H1 (cell line): ENCODE results near the gene CCNG2. TPM values are rescaled to one million over a fixed set of nuclear protein-coding genes. Genes with fewer than 3 reads are reported as not detected.

Source experiments
- CTCF ChIA-PET: fragments of 300-600 bp; sonication (Branson Sonifier 250); formaldehyde crosslinking; loops from one replicate; lab custom pipeline; 2021; ENCODE audit not compliant: partially characterized antibody; lab: Charles Lee
- POLR2A ChIA-PET: fragments of 300-600 bp; sonication (Branson Sonifier 250); formaldehyde crosslinking; loops from one replicate; lab custom pipeline; 2021; ENCODE audit warnings: inconsistent platforms; ENCODE audit not compliant: partially characterized antibody; lab: Charles Lee
- DNase-seq, 2 experiments: peaks; one replicate each; pipeline versions ENCODE4 v3.0.0 to v3.0.0-alpha.2; 2010 to 2022; ENCODE audit warnings: low spot score in 2 of 2, low read depth in 1 of 2, mixed read lengths in 1 of 2
- FAIRE-seq: peaks from 2 replicates; lab custom pipeline; 2011; peaks lifted over from hg19 to GRCh38; lab: Jason Lieb, UNC
- H2AFZ ChIP-seq: 2 replicates; pipeline ENCODE4 v1.8.1; 2012; ENCODE audit warnings: low read length, inconsistent platforms
- H2AK5ac ChIP-seq: 2 replicates; pipeline ENCODE4 v1.6.1; 2013; ENCODE audit warnings: low read depth, low read length
- H2BK120ac ChIP-seq: replicated peaks from 2 replicates; pipeline ENCODE3; 2013; ENCODE audit warnings: low read depth, low read length, inconsistent platforms
- H2BK12ac ChIP-seq: 2 replicates; pipeline ENCODE4 v1.6.1; 2013; ENCODE audit warnings: low read depth, low read length
- H2BK15ac ChIP-seq: 2 replicates; pipeline ENCODE4 v1.6.1; 2013; ENCODE audit warnings: low read length
- H2BK20ac ChIP-seq: 2 replicates; pipeline ENCODE4 v1.6.1; 2013; ENCODE audit warnings: low read length
- H2BK5ac ChIP-seq: 2 replicates; pipeline ENCODE4 v1.6.1; 2013; ENCODE audit warnings: low read depth, low read length
- H3K14ac ChIP-seq: 2 replicates; pipeline ENCODE4 v1.6.1; 2013; ENCODE audit warnings: inconsistent platforms; ENCODE audit not compliant: insufficient read length
- H3K18ac ChIP-seq: 2 replicates; pipeline ENCODE4 v1.6.1; 2013; ENCODE audit warnings: low read length; ENCODE audit errors: extremely low read depth
- H3K23ac ChIP-seq: 2 replicates; pipeline ENCODE4 v1.6.1; 2013; ENCODE audit warnings: inconsistent platforms; ENCODE audit not compliant: insufficient read length
- H3K23me2 ChIP-seq: 2 replicates; pipeline ENCODE4 v1.6.1; 2013; ENCODE audit warnings: low read depth, low read length
- H3K27ac ChIP-seq: 2 replicates; pipeline ENCODE4 v1.6.1; 2011; ENCODE audit warnings: low read depth, low read length, inconsistent platforms
- H3K27me3 ChIP-seq, 4 experiments: replicated peaks in 1 of 4; 1 replicate in 1 of 4; 2 replicates in 3 of 4; pipeline versions ENCODE4 v1.6.1 to v1.8.1; 2011 to 2013; ENCODE audit warnings: low read length in 3 of 4, mild to moderate bottlenecking in 3 of 4, inconsistent platforms in 2 of 4, mixed read lengths in 2 of 4, moderate library complexity in 1 of 4; ENCODE audit not compliant: control insufficient read depth in 3 of 4, insufficient read depth in 3 of 4; ENCODE audit errors: extremely low read depth in 1 of 4
- H3K36me3 ChIP-seq, 4 experiments: 2 replicates each; pipeline versions ENCODE4 v1.6.1 to v1.8.1; 2011 to 2013; ENCODE audit warnings: mild to moderate bottlenecking in 4 of 4, low read length in 3 of 4, moderate library complexity in 2 of 4, control low read depth in 1 of 4, inconsistent platforms in 1 of 4; ENCODE audit not compliant: insufficient read depth in 4 of 4, control insufficient read depth in 2 of 4
- H3K4ac ChIP-seq: replicated peaks from 2 replicates; pipeline ENCODE3; 2013; ENCODE audit warnings: low read length, low read depth, mixed read lengths, inconsistent platforms; ENCODE audit not compliant: insufficient read length
- H3K4me1 ChIP-seq, 4 experiments: replicated peaks in 1 of 4; 1 replicate in 1 of 4; 2 replicates in 3 of 4; pipeline versions ENCODE4 v1.6.1 to v1.8.1; 2011 to 2013; ENCODE audit warnings: low read length in 3 of 4, inconsistent platforms in 2 of 4, mixed read lengths in 1 of 4; ENCODE audit not compliant: insufficient read depth in 4 of 4, control insufficient read depth in 3 of 4
- H3K4me2 ChIP-seq, 2 experiments: 2 replicates each; pipeline versions ENCODE4 v1.6.1 to v1.8.1; 2011 to 2013; ENCODE audit warnings: low read depth in 2 of 2, low read length in 2 of 2, control low read depth in 1 of 2, inconsistent platforms in 1 of 2, mild to moderate bottlenecking in 1 of 2; ENCODE audit not compliant: insufficient read depth in 1 of 2
- H3K4me3 ChIP-seq, 4 experiments: fragments of 200-600, 300-600 bp in 1 of 4; sonication (generic), shearing (Covaris generic), sonication (Bioruptor Twin) in 1 of 4; 2 replicates each; pipeline versions ENCODE4 v1.5.1 to v1.8.1; 2011 to 2016; ENCODE audit warnings: low read length in 4 of 4, low read depth in 3 of 4, control low read depth in 2 of 4, inconsistent platforms in 2 of 4, mild to moderate bottlenecking in 2 of 4, mixed read lengths in 1 of 4, moderate library complexity in 1 of 4; ENCODE audit not compliant: insufficient read depth in 2 of 4; ENCODE audit errors: extremely low read depth in 1 of 4
- H3K56ac ChIP-seq: replicated peaks from 2 replicates; pipeline ENCODE3; 2013; ENCODE audit warnings: low read depth, mild to moderate bottlenecking, mixed read lengths, low read length, inconsistent platforms; ENCODE audit not compliant: insufficient read length
- H3K79me1 ChIP-seq: 2 replicates; pipeline ENCODE4 v1.6.1; 2013; ENCODE audit warnings: low read depth, low read length, control low read depth
- H3K79me2 ChIP-seq, 2 experiments: 2 replicates each; pipeline versions ENCODE4 v1.6.1 to v1.8.1; 2012 to 2013; ENCODE audit warnings: low read length in 2 of 2, mild to moderate bottlenecking in 2 of 2, inconsistent platforms in 1 of 2; ENCODE audit not compliant: insufficient read depth in 2 of 2, control insufficient read depth in 1 of 2
- H3K9ac ChIP-seq, 4 experiments: replicated peaks in 1 of 4; 1 replicate in 1 of 4; 2 replicates in 3 of 4; pipeline versions ENCODE4 v1.6.1 to v1.8.1; 2011 to 2013; ENCODE audit warnings: low read depth in 3 of 4, low read length in 3 of 4, control low read depth in 2 of 4, mild to moderate bottlenecking in 2 of 4, moderate library complexity in 2 of 4, inconsistent platforms in 1 of 4; ENCODE audit errors: extremely low read depth in 1 of 4
- H3K9me3 ChIP-seq, 2 experiments: 2 replicates each; pipeline versions ENCODE4 v1.6.1 to v1.8.1; 2012 to 2013; ENCODE audit warnings: mild to moderate bottlenecking in 2 of 2, moderate library complexity in 2 of 2, control low read depth in 1 of 2, inconsistent platforms in 1 of 2, low read depth in 1 of 2, low read length in 1 of 2, mixed read lengths in 1 of 2; ENCODE audit not compliant: insufficient read depth in 2 of 2
- H4K20me1 ChIP-seq, 2 experiments: replicated peaks in 1 of 2; 2 replicates each; pipeline versions ENCODE3 to v1.8.1; 2011 to 2013; ENCODE audit warnings: inconsistent platforms in 2 of 2, low read length in 2 of 2, mild to moderate bottlenecking in 1 of 2; ENCODE audit not compliant: insufficient read depth in 2 of 2, control insufficient read depth in 1 of 2
- H4K5ac ChIP-seq: 2 replicates; pipeline ENCODE4 v1.6.1; 2013; ENCODE audit warnings: low read length, low read depth, mixed read lengths, inconsistent platforms; ENCODE audit not compliant: insufficient read length
- H4K8ac ChIP-seq: 2 replicates; pipeline ENCODE4 v1.8.0; 2013; ENCODE audit warnings: mild to moderate bottlenecking, moderate library complexity, low read length, inconsistent platforms; ENCODE audit not compliant: insufficient read depth; ENCODE audit errors: extremely low read depth
- H4K91ac ChIP-seq: replicated peaks from 2 replicates; pipeline ENCODE3; 2013; ENCODE audit warnings: low read length, mixed read lengths, inconsistent platforms; ENCODE audit not compliant: insufficient read length
- BACH1 ChIP-seq: IDR thresholded peaks from 2 replicates; pipeline ENCODE4 v1.6.1; 2012; ENCODE audit warnings: low read length, improper control_type of control experiment
- RBBP5 ChIP-seq: IDR thresholded peaks from 2 replicates; pipeline ENCODE4 v1.7.1; 2012; ENCODE audit warnings: low read depth, mild to moderate bottlenecking, inconsistent platforms, low read length, moderate library complexity, borderline replicate concordance
- RNF2 ChIP-seq: fragments of 200-900, 300-1000 bp; sonication (generic); IDR thresholded peaks from 2 replicates; pipeline ENCODE4 v1.7.1; 2016; ENCODE audit warnings: borderline replicate concordance, low read depth, mild to moderate bottlenecking, antibody characterized with exemption, low read length; ENCODE audit not compliant: poor library complexity, severe bottlenecking; ENCODE audit errors: missing control alignments
- SUZ12 ChIP-seq: fragments of 200-600 bp; sonication (generic); IDR thresholded peaks from 2 replicates; pipeline ENCODE4 v1.6.1; 2012; ENCODE audit warnings: mild to moderate bottlenecking, inconsistent platforms, low read length, moderate library complexity, mixed read lengths
- TAF1 ChIP-seq: IDR thresholded peaks from 2 replicates; pipeline ENCODE4 v1.6.1; 2011; ENCODE audit warnings: mild to moderate bottlenecking, low read depth, low read length
- TCF12 ChIP-seq: IDR thresholded peaks from 2 replicates; pipeline ENCODE4 v1.6.1; 2011; ENCODE audit warnings: low read depth, mild to moderate bottlenecking, low read length
- ZNF274 ChIP-seq: IDR thresholded peaks from 2 replicates; pipeline ENCODE4 v1.7.0; 2012; ENCODE audit warnings: low read length, borderline replicate concordance; ENCODE audit errors: extremely low read depth
- WGBS, 2 experiments: shearing (Covaris generic) in 1 of 2; methylation state at CpG; one replicate each; pipeline versions ENCODE4 v1.1.6 to v1.1.7; 2013 to 2015; ENCODE audit warnings: low lambda C conversion rate in 2 of 2, mixed read lengths in 2 of 2, inconsistent platforms in 1 of 2, low coverage in 1 of 2, missing lambda C conversion rate in 1 of 2; ENCODE audit not compliant: insufficient replicate concordance in 2 of 2, insufficient coverage in 1 of 2, insufficient read length in 1 of 2; ENCODE audit errors: extremely low coverage in 1 of 2, missing lambda C conversion rate in 1 of 2; 5-methylcytosine and 5-hydroxymethylcytosine counted together
- polyA plus RNA-seq, 7 experiments: library from polyadenylated mRNA; depleted of rRNA in 3 of 7; stranded (reverse) in 5 of 7; unstranded in 2 of 7; fragments of >200 nt in 5 of 7; fragments of 200-250 nt in 2 of 7; gene quantifications; 1 replicate in 5 of 7; 2 replicates in 1 of 7; 4 replicates in 1 of 7; pipeline versions ENCODE4 v1.2.1 to v1.2.3, GENCODE V29; 2011 to 2013; ENCODE audit warnings: missing spikeins in 2 of 7, mixed read lengths in 2 of 7
- total RNA-seq: library from RNA; stranded (reverse); fragmentation: NEBNext Ultra II Directional; extraction: Animal tissue kit (Norgen Biotek cat#: 25700); gene quantifications from 2 replicates; pipeline ENCODE4 v1.2.1, GENCODE V29; 2021

CCNG2 gene
- total and polyA plus RNA-seq, 2 of the 8 experiments (the other 6 are each of a cell fraction or from before 2014, with no cell fraction given), result 3.5 to 13.9 TPM

- Histone ChIP-seq H4K20me1 (no peaks in the 10 kb centered on the region), H3K18ac (no peak overlapping the region), H2BK12ac (no peak overlapping the region), H2AFZ (no peak overlapping the region), H2BK5ac (no peak overlapping the region), H4K5ac (no peak overlapping the region), H3K4me1 (peaks cover 0 to 2% (median 0%) of the 10 kb centered on the region in 4 experiments; a peak in 2 of 7 replicates), H3K23ac (no peak overlapping the region), H3K27me3 (no peaks in the 10 kb centered on the region), H2BK120ac (no peak overlapping the region), H4K8ac (no peak overlapping the region), H2BK20ac (no peak overlapping the region), H3K79me1 (no peaks in the 10 kb centered on the region), H3K23me2 (no peaks in the 10 kb centered on the region), H3K4ac (no peak overlapping the region), H3K56ac (no peak overlapping the region), H3K79me2 (no peaks in the 10 kb centered on the region), H3K9me3 (no peaks in the 10 kb centered on the region), H3K36me3 (no peaks in the 10 kb centered on the region), H3K4me2 (no peak overlapping the region), H3K27ac (no peak overlapping the region), H3K14ac (no peak overlapping the region), H4K91ac (no peak overlapping the region), H3K9ac (no peak overlapping the region), H2AK5ac (no peak overlapping the region), H3K4me3 (no peak overlapping the region), H2BK15ac (no peak overlapping the region)
- FAIRE-seq, result no peak
- TF ChIP-seq TCF12 (no peak), RNF2 (no peak), TAF1 (no peak), ZNF274 (no peak), RBBP5 (no peak), SUZ12 (no peak), BACH1 (no peak)
- no peak for DNase-seq
- 65% methylated on average over 3 of the region's 3 CpGs; no CpG with 5 or more reads in 1 of the 2 experiments for WGBS, 2 experiments
- CTCF ChIA-PET, result interaction anchor here (0.9 to 1.7 kb wide), 4 partner anchors 10 to 79 kb away, joined by 3 to 7 read pairs (median 4); no protein-coding TSS in a partner anchor
- POLR2A ChIA-PET, result interaction anchor here (0.6 to 2.4 kb wide), 2 partner anchors 28 to 32 kb away, joined by 3 to 9 read pairs; partner anchors contain the start of gene CCNG2
These were observed 32.4 kb upstream of the CCNG2 start for GRCh38 chr4:77124576-77124975.
